ENCODE results near the gene KCNJ1.

The KCNJ1 gene

GRCh38 chr11:128881221-128881620, 14.1 kb upstream of the KCNJ1 start:
- DNase-seq: no peak

- no peak for DNase-seq
Measured at GRCh38 chr11:128879817-128880216, 12.7 kb upstream of the KCNJ1 start.

- DNase-seq: no peak
Measured at GRCh38 chr11:128878455-128878854, 11.4 kb upstream of the KCNJ1 start.

- no peak for DNase-seq
Measured at GRCh38 chr11:128877726-128878125, 10.6 kb upstream of the KCNJ1 start.

GRCh38 chr11:128876133-128876650, 9.1 kb upstream of the KCNJ1 start:
- no peak for DNase-seq

GRCh38 chr11:128874427-128874826, 7.3 kb upstream of the KCNJ1 start:
- no peak for DNase-seq

- DNase-seq: no peak
Measured at GRCh38 chr11:128872594-128872993, 5.5 kb upstream of the KCNJ1 start.

- DNase-seq: no peak
Measured at GRCh38 chr11:128872094-128872493, 5.0 kb upstream of the KCNJ1 start.

GRCh38 chr11:128871168-128871610, 4.1 kb upstream of the KCNJ1 start:
- DNase-seq: no peak

- DNase-seq: no peak
Measured at GRCh38 chr11:128868841-128869671, 2.0 kb upstream of the KCNJ1 start.

GRCh38 chr11:128865490-128865889, 1.6 kb downstream of the KCNJ1 start:
- DNase-seq: no peak

GRCh38 chr11:128862908-128863660, 4.0 kb downstream of the KCNJ1 start:
- DNase-seq: no peak

- DNase-seq: no peak
Measured at GRCh38 chr11:128862406-128862805, 4.7 kb downstream of the KCNJ1 start.

GRCh38 chr11:128860571-128861361, 6.3 kb downstream of the KCNJ1 start:
- DNase-seq: no peak

- DNase-seq: peak; percentile 86
Measured at GRCh38 chr11:128859563-128860441, 7.3 kb downstream of the KCNJ1 start.

GRCh38 chr11:128857341-128857740, 9.8 kb downstream of the KCNJ1 start:
- DNase-seq: no peak

- no peak for DNase-seq
Measured at GRCh38 chr11:128856241-128856640, 10.9 kb downstream of the KCNJ1 start.

- no peak for DNase-seq
Measured at GRCh38 chr11:128854841-128855240, 12.3 kb downstream of the KCNJ1 start.

GRCh38 chr11:128853559-128853958, 13.5 kb downstream of the KCNJ1 start:
- DNase-seq: no peak

GRCh38 chr11:128852327-128853023, 14.6 kb downstream of the KCNJ1 start:
- no peak for DNase-seq

- peak; percentile 66 for DNase-seq
Measured at GRCh38 chr11:128848815-128849455, 18.2 kb downstream of the KCNJ1 start.
